Endothelial cell of umbilical vein (primary cell): Measurements from ENCODE around the gene RRP15. TPM values are rescaled to one million over a fixed set of nuclear protein-coding genes. Genes with fewer than 3 reads are reported as not detected.

Experiments used
- BruUV-seq: library from RNA; stranded (reverse); fragments of 400-500 nt; replicated peaks from 2 replicates; lab custom pipeline; 2021; lab: Mats Ljungman, UMichigan
- CTCF ChIA-PET: fragments of 300-600, 350-600 bp; sonication (Branson Sonifier 250); formaldehyde crosslinking; loops from one replicate; lab custom pipeline; 2021; ENCODE audit warnings: antibody characterized with exemption, inconsistent platforms; lab: Charles Lee
- POLR2A ChIA-PET: fragments of 300-600, 350-600 bp; sonication (Branson Sonifier 250); formaldehyde crosslinking; loops from one replicate; lab custom pipeline; 2021; ENCODE audit warnings: antibody characterized with exemption, inconsistent platforms; lab: Charles Lee
- DNase-seq: peaks from one replicate; pipeline ENCODE4 v3.0.0-alpha.2; 2011; ENCODE audit warnings: low read depth, low spot score
- FAIRE-seq: peaks from 2 replicates; lab custom pipeline; 2011; peaks lifted over from hg19 to GRCh38; lab: Jason Lieb, UNC
- H2AFZ ChIP-seq: 2 replicates; pipeline ENCODE4 v1.6.0; 2012; ENCODE audit warnings: low read depth, low read length, control low read depth, inconsistent platforms
- H3K27ac ChIP-seq: 2 replicates; pipeline ENCODE4 v1.5.1; 2011; ENCODE audit warnings: low read depth, mild to moderate bottlenecking, control low read depth, low read length, moderate library complexity; ENCODE audit not compliant: insufficient read depth
- H3K27me3 ChIP-seq, 2 experiments: 2 replicates each; pipeline versions ENCODE4 v1.6.0 to v1.6.1; 2011; ENCODE audit warnings: low read length in 2 of 2, mixed read lengths in 1 of 2; ENCODE audit not compliant: control insufficient read depth in 2 of 2, insufficient read depth in 2 of 2
- H3K36me3 ChIP-seq, 2 experiments: 2 replicates in 1 of 2; 3 replicates in 1 of 2; pipeline ENCODE4 v1.5.1; 2011; ENCODE audit warnings: low read length in 2 of 2, mild to moderate bottlenecking in 1 of 2, moderate library complexity in 1 of 2; ENCODE audit not compliant: control insufficient read depth in 2 of 2, insufficient read depth in 2 of 2; ENCODE audit errors: extremely low read depth in 1 of 2
- H3K4me1 ChIP-seq: 3 replicates; pipeline ENCODE4 v1.5.1; 2011; ENCODE audit warnings: mild to moderate bottlenecking, low read length; ENCODE audit not compliant: control insufficient read depth, insufficient read depth; ENCODE audit errors: extremely low read depth
- H3K4me2 ChIP-seq: 2 replicates; pipeline ENCODE4 v1.6.1; 2011; ENCODE audit warnings: low read length, control low read depth, mixed read lengths; ENCODE audit not compliant: insufficient read depth
- H3K4me3 ChIP-seq, 3 experiments: fragments of 200-600 bp in 1 of 3; sonication (generic), shearing (Covaris generic) in 1 of 3; replicated peaks in 1 of 3; 2 replicates each; pipeline ENCODE4 v1.5.1; 2011 to 2016; ENCODE audit warnings: control low read depth in 3 of 3, low read length in 3 of 3, mild to moderate bottlenecking in 2 of 3, inconsistent platforms in 1 of 3, low read depth in 1 of 3, moderate library complexity in 1 of 3; ENCODE audit not compliant: insufficient read depth in 1 of 3
- H3K79me2 ChIP-seq: 2 replicates; pipeline ENCODE4 v1.6.0; 2012; ENCODE audit warnings: low read length, inconsistent platforms; ENCODE audit not compliant: control insufficient read depth, insufficient read depth
- H3K9ac ChIP-seq: replicated peaks from 2 replicates; pipeline ENCODE3; 2011; ENCODE audit warnings: low read length, control low read depth; ENCODE audit not compliant: insufficient read depth; ENCODE audit errors: extremely low read depth
- H3K9me1 ChIP-seq: replicated peaks from 3 replicates; pipeline ENCODE4 v1.6.0; 2011; ENCODE audit warnings: mild to moderate bottlenecking, low read length; ENCODE audit not compliant: control insufficient read depth, insufficient read depth; ENCODE audit errors: extremely low read depth
- H3K9me3 ChIP-seq: replicated peaks from 2 replicates; pipeline ENCODE4 v1.5.1; 2012; ENCODE audit warnings: low read length, inconsistent platforms; ENCODE audit not compliant: control insufficient read depth, insufficient read depth
- H4K20me1 ChIP-seq: replicated peaks from 2 replicates; pipeline ENCODE3; 2011; ENCODE audit warnings: mild to moderate bottlenecking, low read length; ENCODE audit not compliant: control insufficient read depth, insufficient read depth; ENCODE audit errors: extremely low read depth
- EZH2 ChIP-seq: IDR thresholded peaks from 2 replicates; pipeline ENCODE4 v1.6.1; 2012; ENCODE audit warnings: borderline replicate concordance, low read depth, mild to moderate bottlenecking, moderate library complexity, low read length, inconsistent platforms; ENCODE audit not compliant: severe bottlenecking
- FOS ChIP-seq: IDR thresholded peaks from 2 replicates; pipeline ENCODE4 v1.6.1; 2011; ENCODE audit warnings: mild to moderate bottlenecking, low read length, moderate library complexity, borderline replicate concordance; ENCODE audit not compliant: insufficient read depth
- GATA2 ChIP-seq: IDR thresholded peaks from 2 replicates; pipeline ENCODE4 v1.7.0; 2011; ENCODE audit warnings: low read depth, mild to moderate bottlenecking, moderate library complexity, mixed read lengths, low read length; ENCODE audit not compliant: insufficient read length, insufficient read depth
- JUN ChIP-seq: IDR thresholded peaks from 2 replicates; pipeline ENCODE4 v1.6.1; 2011; ENCODE audit warnings: borderline replicate concordance, low read depth; ENCODE audit not compliant: insufficient read length, insufficient read depth
- MYC ChIP-seq: IDR thresholded peaks from one replicate; pipeline ENCODE4 v1.6.1; 2011; ENCODE audit warnings: mild to moderate bottlenecking, low read depth, low read length
- POLR2A ChIP-seq: IDR thresholded peaks from 2 replicates; pipeline ENCODE4 v1.6.1; 2012; ENCODE audit warnings: low read depth, mild to moderate bottlenecking, control low read depth, low read length
- POLR2AphosphoS5 ChIP-seq: IDR thresholded peaks from 2 replicates; pipeline ENCODE4 v1.6.1; 2012; ENCODE audit warnings: low read depth, mild to moderate bottlenecking, control low read depth, low read length, moderate library complexity; ENCODE audit not compliant: insufficient read depth
- dilution Hi-C: fragments of 300-500 bp; cut with MboI; formaldehyde crosslinking; loops from one replicate; pipeline ENCODE4 v1.15.0; 2019; ENCODE audit warnings: low sequenced_read_pairs; ENCODE audit not compliant: extremely low pct_ligation_motif_present
- intact Hi-C: fragments of 100-400 bp; cut with micrococcal nuclease; formaldehyde crosslinking; loops from one replicate; pipeline ENCODE4 v1.10.0; 2022
- polyA plus RNA-seq, 4 experiments: library from polyadenylated mRNA; depleted of rRNA in 3 of 4; stranded (reverse) in 3 of 4; unstranded in 1 of 4; fragments of >200 nt; gene quantifications; 2 replicates each; pipeline versions ENCODE4 v1.2.1 to v1.2.3, GENCODE V29; 2011 to 2012; ENCODE audit warnings: missing spikeins in 1 of 4
- total RNA-seq: library from RNA; stranded (reverse); gene quantifications from 2 replicates; pipeline ENCODE4 v1.2.3, GENCODE V29; 2021
- TF ChIP-seq, protein P1 (sequence below): IDR thresholded peaks from 2 replicates; pipeline ENCODE4 v1.6.1; 2011; ENCODE audit not compliant: insufficient read depth, insufficient read length
- TF ChIP-seq, protein P2 (sequence below), 2 donors: IDR thresholded peaks; 1 replicate in 1 of 2; 2 replicates in 1 of 2; pipeline ENCODE4 v1.5.1; 2011; ENCODE audit warnings: low read length in 2 of 2, mild to moderate bottlenecking in 2 of 2, moderate library complexity in 2 of 2, control low read depth in 1 of 2, inconsistent platforms in 1 of 2, low read depth in 1 of 2; ENCODE audit not compliant: insufficient read depth in 1 of 2; ENCODE audit errors: extremely low read depth in 1 of 2

Gene RRP15
- total and polyA plus RNA-seq, 2 donors (not counting 3 experiments of a cell fraction or from before 2014, with no cell fraction given): 1.0 to 17.3 TPM

DNA sequence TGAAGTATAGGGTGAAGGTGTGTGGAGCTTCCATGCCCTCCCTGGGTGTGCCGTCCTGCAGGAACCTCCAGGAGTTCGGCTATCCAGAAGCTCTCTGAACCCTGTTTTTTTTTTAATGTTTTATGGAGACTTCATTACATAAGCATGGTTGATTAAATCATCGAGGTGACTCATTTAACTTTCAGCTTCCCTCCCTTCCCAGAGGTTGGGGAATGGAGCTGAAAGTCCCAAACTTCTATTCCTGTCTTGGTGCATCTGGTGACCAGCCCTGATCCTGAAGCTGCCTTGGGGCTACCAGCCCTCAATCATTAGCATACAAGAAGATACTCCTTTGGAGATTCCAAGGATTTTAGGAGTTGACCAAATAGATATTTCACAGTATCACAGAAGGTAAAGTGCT is 9.5 kb downstream of the RRP15 start:
- Histone ChIP-seq H3K9ac (no peak overlapping the region), H3K9me1 (no peaks in the 10 kb centered on the region), H4K20me1 (no peaks in the 10 kb centered on the region), H3K27me3 (no peaks in the 10 kb centered on the region), H3K4me2 (no peak overlapping the region), H3K4me3 (no peak overlapping the region), H3K9me3 (no peaks in the 10 kb centered on the region), H2AFZ (no peak overlapping the region), H3K36me3 (no peaks in the 10 kb centered on the region), H3K4me1 (no peaks in the 10 kb centered on the region), H3K79me2 (peaks cover 20% of the 10 kb centered on the region), H3K27ac (no peak overlapping the region)
- FAIRE-seq (no peak), DNase-seq (no peak)
- ChIA-PET CTCF (interaction anchor here (0.7 kb wide), 1 partner anchor 35 kb away, joined by 3 read pairs; no protein-coding TSS in a partner anchor), POLR2A (no interaction called here)
- no TSS peak for BruUV-seq
- dilution Hi-C loops (no loop called here), intact Hi-C loops (no loop called here)
- TF ChIP-seq JUN: no peak

DNA sequence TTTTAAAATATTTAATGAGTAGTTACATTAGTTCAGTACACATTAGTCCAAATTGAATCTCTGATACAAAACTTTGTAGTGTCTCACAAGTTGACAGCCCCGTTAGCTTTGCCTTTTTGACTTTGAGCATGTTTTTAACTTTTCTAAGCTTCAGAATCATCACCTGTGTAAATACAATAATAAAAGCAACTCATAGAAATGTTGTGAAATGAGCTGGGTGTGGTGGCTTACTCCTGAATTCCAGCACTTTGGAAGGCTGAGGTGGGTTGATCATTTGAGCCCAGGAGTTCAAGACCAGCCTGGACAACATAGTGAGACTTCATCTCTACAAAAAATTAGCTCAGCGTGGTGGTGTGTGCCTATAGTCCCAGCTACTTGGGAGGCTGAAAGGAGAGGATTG is 11.1 kb downstream of the RRP15 start:
- CTCF ChIA-PET: interaction anchor here (1.0 to 2.1 kb wide), 5 partner anchors 8 to 1365 kb away, joined by 4 to 9 read pairs (median 5); no protein-coding TSS in a partner anchor
- POLR2A ChIA-PET: interaction anchor here (1.1 kb wide), 1 partner anchor 11 kb away, joined by 3 read pairs; the partner anchor contains the start of gene RRP15
- peaks cover 16% of the 10 kb centered on the region for H3K79me2 ChIP-seq

More for the DNA sequence above, 11.1 kb downstream of the RRP15 start:
- TF ChIP-seq POLR2A (no peak), POLR2AphosphoS5 (no peak), EZH2 (no peak), GATA2 (no peak), JUN (no peak), MYC (no peak), FOS (no peak)
- TF ChIP-seq, protein P1, sequence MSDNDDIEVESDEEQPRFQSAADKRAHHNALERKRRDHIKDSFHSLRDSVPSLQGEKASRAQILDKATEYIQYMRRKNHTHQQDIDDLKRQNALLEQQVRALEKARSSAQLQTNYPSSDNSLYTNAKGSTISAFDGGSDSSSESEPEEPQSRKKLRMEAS: no peak
- TF ChIP-seq, protein P2, sequence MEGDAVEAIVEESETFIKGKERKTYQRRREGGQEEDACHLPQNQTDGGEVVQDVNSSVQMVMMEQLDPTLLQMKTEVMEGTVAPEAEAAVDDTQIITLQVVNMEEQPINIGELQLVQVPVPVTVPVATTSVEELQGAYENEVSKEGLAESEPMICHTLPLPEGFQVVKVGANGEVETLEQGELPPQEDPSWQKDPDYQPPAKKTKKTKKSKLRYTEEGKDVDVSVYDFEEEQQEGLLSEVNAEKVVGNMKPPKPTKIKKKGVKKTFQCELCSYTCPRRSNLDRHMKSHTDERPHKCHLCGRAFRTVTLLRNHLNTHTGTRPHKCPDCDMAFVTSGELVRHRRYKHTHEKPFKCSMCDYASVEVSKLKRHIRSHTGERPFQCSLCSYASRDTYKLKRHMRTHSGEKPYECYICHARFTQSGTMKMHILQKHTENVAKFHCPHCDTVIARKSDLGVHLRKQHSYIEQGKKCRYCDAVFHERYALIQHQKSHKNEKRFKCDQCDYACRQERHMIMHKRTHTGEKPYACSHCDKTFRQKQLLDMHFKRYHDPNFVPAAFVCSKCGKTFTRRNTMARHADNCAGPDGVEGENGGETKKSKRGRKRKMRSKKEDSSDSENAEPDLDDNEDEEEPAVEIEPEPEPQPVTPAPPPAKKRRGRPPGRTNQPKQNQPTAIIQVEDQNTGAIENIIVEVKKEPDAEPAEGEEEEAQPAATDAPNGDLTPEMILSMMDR (IDR thresholded peaks at IDR 0.05; ENCODE audit: extremely low read depth in 1 of 2, insufficient read depth in 1 of 2, low read depth in 1 of 2, low read length in 2 of 2): no peak
- FAIRE-seq (no peak), DNase-seq (no peak)
- no peaks in the 10 kb centered on the region for H4K20me1 ChIP-seq
- H3K4me1 ChIP-seq: no peaks in the 10 kb centered on the region
- H3K27me3 ChIP-seq: no peaks in the 10 kb centered on the region
- dilution Hi-C loops (no loop called here), intact Hi-C loops (no loop called here)
- H3K9me1 ChIP-seq: no peaks in the 10 kb centered on the region
- no peak overlapping the region for H3K4me2 ChIP-seq
- no peaks in the 10 kb centered on the region for H3K9me3 ChIP-seq
- no peak overlapping the region for H3K27ac ChIP-seq
- H3K36me3 ChIP-seq: no peaks in the 10 kb centered on the region
- H3K9ac ChIP-seq: no peak overlapping the region
- no TSS peak for BruUV-seq
- no peak overlapping the region for H3K4me3 ChIP-seq
- H2AFZ ChIP-seq: no peak overlapping the region
